HepG2 (cell line): Measurements from ENCODE around the gene TPM3. TPM values are rescaled to one million over a fixed set of nuclear protein-coding genes. Genes with fewer than 3 reads are reported as not detected.

Experiments
- ADNP ChIP-seq: sonication (generic); formaldehyde crosslinking; IDR thresholded peaks from 2 replicates; pipeline ENCODE4 v1.4.0; 2020; ENCODE audit warnings: missing genetic modification reagents
- BRCA1 ChIP-seq: sonication (generic); formaldehyde crosslinking; IDR thresholded peaks from 2 replicates; pipeline ENCODE4 v1.4.0; 2020; ENCODE audit warnings: missing genetic modification reagents
- DPF2 ChIP-seq: sonication (generic); formaldehyde crosslinking; IDR thresholded peaks from 2 replicates; pipeline ENCODE4 v1.4.0; 2020; ENCODE audit warnings: mild to moderate bottlenecking, low read depth, missing genetic modification reagents, borderline replicate concordance
- ETV5 ChIP-seq: IDR thresholded peaks from 2 replicates; pipeline ENCODE4 v1.6.1; 2018; ENCODE audit warnings: missing biosample characterization, missing genetic modification reagents, inconsistent platforms, borderline replicate concordance
- HNF1B ChIP-seq: sonication (generic); formaldehyde crosslinking; IDR thresholded peaks from 2 replicates; pipeline ENCODE4 v1.5.1; 2020; ENCODE audit warnings: mild to moderate bottlenecking, moderate library complexity, missing genetic modification reagents
- IKZF1 ChIP-seq: fragments of 450-650 bp; IDR thresholded peaks from 2 replicates; pipeline ENCODE4 v1.7.1; 2016
- KDM3A ChIP-seq: IDR thresholded peaks from 2 replicates; pipeline ENCODE4 v1.6.1; 2018; ENCODE audit warnings: low read depth, missing compliant biosample characterization
- MEIS2 ChIP-seq: sonication (generic); formaldehyde crosslinking; IDR thresholded peaks from 2 replicates; pipeline ENCODE4 v1.9.0; 2021; ENCODE audit warnings: mild to moderate bottlenecking, missing genetic modification reagents
- PHB2 ChIP-seq: fragments of 450-650 bp; IDR thresholded peaks from 2 replicates; pipeline ENCODE4 v1.6.1; 2018; ENCODE audit not compliant: partially characterized antibody
- PLRG1 ChIP-seq: fragments of 450-650 bp; conservative IDR thresholded peaks from 2 replicates; pipeline ENCODE4 v1.6.1; 2016
- RAD21 ChIP-seq: fragments of 450-650 bp; formaldehyde crosslinking; IDR thresholded peaks from 2 replicates; pipeline ENCODE4 v1.5.0; 2020; ENCODE audit warnings: mild to moderate bottlenecking
- RXRA ChIP-seq: sonication (generic); formaldehyde crosslinking; IDR thresholded peaks from 2 replicates; pipeline ENCODE4 v1.5.1; 2020; ENCODE audit warnings: missing genetic modification reagents
- SATB2 ChIP-seq: sonication (generic); formaldehyde crosslinking; IDR thresholded peaks from 2 replicates; pipeline ENCODE4 v1.5.0; 2020; ENCODE audit warnings: missing genetic modification reagents
- SNAPC2 ChIP-seq: sonication (generic); formaldehyde crosslinking; IDR thresholded peaks from 2 replicates; pipeline ENCODE4 v1.8.1; 2022; ENCODE audit warnings: mild to moderate bottlenecking, missing genetic modification reagents
- ZBTB34 ChIP-seq: sonication (generic); formaldehyde crosslinking; IDR thresholded peaks from 2 replicates; pipeline ENCODE4 v1.8.0; 2022; ENCODE audit warnings: mild to moderate bottlenecking, missing genetic modification reagents
- ZFP62 ChIP-seq: sonication (generic); formaldehyde crosslinking; IDR thresholded peaks from 2 replicates; pipeline ENCODE4 v1.4.0; 2020; ENCODE audit warnings: missing genetic modification reagents
- ZNF543 ChIP-seq: sonication (generic); formaldehyde crosslinking; IDR thresholded peaks from 2 replicates; pipeline ENCODE4 v1.4.0; 2020; ENCODE audit warnings: mild to moderate bottlenecking, missing genetic modification reagents
- ZNF607 ChIP-seq: sonication (generic); formaldehyde crosslinking; IDR thresholded peaks from 2 replicates; pipeline ENCODE4 v1.5.1; 2020; ENCODE audit warnings: missing genetic modification reagents, mild to moderate bottlenecking, borderline replicate concordance
- ZNF709 ChIP-seq: sonication (generic); formaldehyde crosslinking; IDR thresholded peaks from 2 replicates; pipeline ENCODE4 v1.5.0; 2020; ENCODE audit warnings: mild to moderate bottlenecking, missing genetic modification reagents
- ZNF839 ChIP-seq: sonication (generic); formaldehyde crosslinking; IDR thresholded peaks from 2 replicates; pipeline ENCODE4 v1.4.0; 2020; ENCODE audit warnings: missing genetic modification reagents, mild to moderate bottlenecking, borderline replicate concordance
- ZSCAN5A ChIP-seq: sonication (generic); formaldehyde crosslinking; IDR thresholded peaks from 2 replicates; pipeline ENCODE4 v1.8.0; 2022; ENCODE audit warnings: mild to moderate bottlenecking, missing genetic modification reagents, borderline replicate concordance
- polyA plus RNA-seq, 8 experiments: library from polyadenylated mRNA; depleted of rRNA in 3 of 8; stranded (reverse) in 7 of 8; unstranded in 1 of 8; fragments of >200 nt; fragmentation: Illumina TruSeq in 4 of 8; extraction: Trizol in 4 of 8; gene quantifications; 2 replicates each; pipeline versions ENCODE4 v1.2.1 to v1.2.3, GENCODE V29; 2011 to 2016; ENCODE audit warnings: low read depth in 4 of 8, missing spikeins in 1 of 8, mixed read lengths in 1 of 8; ENCODE audit not compliant: insufficient read depth in 1 of 8
- total RNA-seq, 5 experiments: library from RNA; depleted of rRNA; stranded (reverse); fragments of >200 nt; fragmentation: Illumina TruSeq; extraction: Trizol; gene quantifications; 2 replicates each; pipeline ENCODE4 v1.2.3, GENCODE V29; 2016; ENCODE audit warnings: low read depth in 1 of 5
- TF ChIP-seq, protein P1 (sequence below): sonication (generic); formaldehyde crosslinking; IDR thresholded peaks from 2 replicates; pipeline ENCODE4 v1.5.1; 2020; ENCODE audit warnings: missing genetic modification reagents, mild to moderate bottlenecking, borderline replicate concordance
- TF ChIP-seq, protein P2 (sequence below), 2 experiments: sonication (generic) in 1 of 2; formaldehyde crosslinking in 1 of 2; IDR thresholded peaks; 2 replicates each; pipeline versions ENCODE4 v1.4.0 to v1.6.1; 2018 to 2020; ENCODE audit warnings: missing genetic modification reagents in 2 of 2, borderline replicate concordance in 1 of 2, low read depth in 1 of 2, mild to moderate bottlenecking in 1 of 2, missing biosample characterization in 1 of 2

TPM3 gene
- total and polyA plus RNA-seq, 2 of the 13 experiments (the other 11 are each of a cell fraction or from before 2014, with no cell fraction given), result 160 to 307 TPM

DNA sequence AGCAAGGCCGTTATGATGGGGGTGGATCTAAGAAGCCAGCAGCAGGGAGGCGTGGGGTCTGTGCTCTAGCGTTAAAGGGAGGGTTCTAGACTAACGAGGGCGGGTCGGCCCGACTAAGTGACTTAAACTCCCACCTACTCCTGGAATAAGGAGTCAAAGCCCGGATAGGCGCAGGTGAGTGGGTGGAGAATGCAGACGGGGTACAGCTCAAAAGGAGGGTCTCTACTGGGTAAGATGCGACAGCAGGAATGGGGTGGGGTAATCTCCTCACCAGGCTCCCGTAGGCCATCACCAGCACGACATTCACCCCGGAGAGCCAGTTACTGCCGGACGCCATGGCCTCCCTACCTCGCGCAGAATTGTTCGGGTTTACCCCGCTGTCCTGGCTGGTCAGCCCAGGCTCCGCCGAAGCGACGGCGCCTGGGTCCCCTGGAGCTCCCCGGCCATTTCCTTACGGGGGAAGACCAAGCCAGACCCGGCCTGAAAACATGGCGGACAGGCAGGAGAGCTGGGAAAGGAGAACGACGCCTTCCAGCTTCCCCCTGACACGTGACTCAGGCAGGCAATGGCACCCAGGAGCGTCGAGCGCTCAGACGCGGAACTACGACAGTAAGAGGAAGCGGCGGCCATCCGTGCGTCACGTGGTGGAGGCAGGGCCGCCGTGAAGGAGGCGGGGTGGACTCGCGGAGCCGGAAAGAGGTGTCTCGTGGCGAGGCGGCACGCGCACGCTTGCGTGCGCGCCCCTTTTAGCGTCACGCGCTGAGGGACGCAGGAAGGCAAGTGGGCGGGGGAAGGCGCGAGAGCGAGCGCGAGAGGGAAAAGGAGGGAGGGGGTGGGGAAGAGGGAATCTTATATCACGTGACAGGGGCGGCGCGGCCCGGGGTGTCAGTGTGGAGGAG, 28.4 kb upstream of the TPM3 start, which contains the start of gene UBAP2L (continued):
- TF ChIP-seq HNF1B (peak; percentile 92), MEIS2 (CRISPR knock-in tag) (peak; percentile 84; the same call in 1 of the 2 replicates), RXRA (CRISPR knock-in tag) (peak; percentile 85), ADNP (CRISPR knock-in tag) (no peak), SATB2 (no peak; the same call in none of the 2 replicates), PHB2 (no peak), SNAPC2 (CRISPR knock-in tag) (no peak; the same call in 1 of the 2 replicates), IKZF1 (no peak), ZNF607 (CRISPR knock-in tag) (peak; percentile 95), ZBTB34 (CRISPR knock-in tag) (0 out of 2 replicates have a peak, but pooled peaks have one; percentile 10), ETV5 (peak; percentile 87), BRCA1 (CRISPR knock-in tag) (no peak), ZNF709 (CRISPR knock-in tag) (peak; percentile 85), DPF2 (CRISPR knock-in tag) (no peak), KDM3A (peak; percentile 66), ZSCAN5A (peak; percentile 50; the same call in 1 of the 2 replicates), ZNF839 (no peak), ZFP62 (no peak), RAD21 (CRISPR knock-in tag) (no peak; the same call in 1 of the 2 replicates), ZNF543 (CRISPR knock-in tag) (0 out of 2 replicates have a peak, but pooled peaks have one; percentile 44), PLRG1 (no peak)
- TF ChIP-seq, protein P1, sequence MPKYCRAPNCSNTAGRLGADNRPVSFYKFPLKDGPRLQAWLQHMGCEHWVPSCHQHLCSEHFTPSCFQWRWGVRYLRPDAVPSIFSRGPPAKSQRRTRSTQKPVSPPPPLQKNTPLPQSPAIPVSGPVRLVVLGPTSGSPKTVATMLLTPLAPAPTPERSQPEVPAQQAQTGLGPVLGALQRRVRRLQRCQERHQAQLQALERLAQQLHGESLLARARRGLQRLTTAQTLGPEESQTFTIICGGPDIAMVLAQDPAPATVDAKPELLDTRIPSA, result peak; percentile 96; the same call in 1 of the 2 replicates
- TF ChIP-seq, protein P2, sequence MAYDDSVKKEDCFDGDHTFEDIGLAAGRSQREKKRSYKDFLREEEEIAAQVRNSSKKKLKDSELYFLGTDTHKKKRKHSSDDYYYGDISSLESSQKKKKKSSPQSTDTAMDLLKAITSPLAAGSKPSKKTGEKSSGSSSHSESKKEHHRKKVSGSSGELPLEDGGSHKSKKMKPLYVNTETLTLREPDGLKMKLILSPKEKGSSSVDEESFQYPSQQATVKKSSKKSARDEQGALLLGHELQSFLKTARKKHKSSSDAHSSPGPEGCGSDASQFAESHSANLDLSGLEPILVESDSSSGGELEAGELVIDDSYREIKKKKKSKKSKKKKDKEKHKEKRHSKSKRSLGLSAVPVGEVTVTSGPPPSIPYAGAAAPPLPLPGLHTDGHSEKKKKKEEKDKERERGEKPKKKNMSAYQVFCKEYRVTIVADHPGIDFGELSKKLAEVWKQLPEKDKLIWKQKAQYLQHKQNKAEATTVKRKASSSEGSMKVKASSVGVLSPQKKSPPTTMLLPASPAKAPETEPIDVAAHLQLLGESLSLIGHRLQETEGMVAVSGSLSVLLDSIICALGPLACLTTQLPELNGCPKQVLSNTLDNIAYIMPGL (CRISPR knock-in tag; IDR thresholded peaks at IDR 0.05; ENCODE audit: borderline replicate concordance in 1 of 2, low read depth in 1 of 2), result peak; percentile 65 to 87; a peak in 2 of 4 replicates
